ENCODE results near the gene LAGE3. TPM values are rescaled to one million over a fixed set of nuclear protein-coding genes. Genes with fewer than 3 reads are reported as not detected.

LAGE3 gene
- total and polyA plus RNA-seq, 9 donors, result 2.7 to 39.3 (median 22.9) TPM

- no peaks in the 10 kb centered on the region for H3K36me3 ChIP-seq
- no peak for TF ChIP-seq EP300 (IDR thresholded peaks at IDR 0.05)
- TF ChIP-seq POLR2A (IDR thresholded peaks at IDR 0.05), result no peak
- no peak for TF ChIP-seq CTCF (IDR thresholded peaks at IDR 0.05)
- 38 to 56% (median 49%) methylated on average over 27 to 34 of the region's 34 CpGs for WGBS, 3 donors
- intact Hi-C loops (cut with DNase I), result no loop called here
- H3K4me1 ChIP-seq (ENCODE audit: insufficient read depth), result peaks cover 4% of the 10 kb centered on the region
- H3K27ac ChIP-seq, result peak overlapping the region; percentile 64 to 99
- H3K27me3 ChIP-seq, result no peaks in the 10 kb centered on the region
- peak in 3 of 5 donors; percentile 56 to 72 (median 64) for DNase-seq
- H3K9me3 ChIP-seq, result no peaks in the 10 kb centered on the region
- H3K4me3 ChIP-seq, result peak overlapping the region; percentile 53
These were observed 36.2 kb upstream of the LAGE3 start for GRCh38 chrX:154515090-154515965.

- WGBS, 3 donors, result 75 to 89% (median 81%) methylated on average over 2 of the region's 2 CpGs
- intact Hi-C loops (cut with DNase I), result no loop called here
- Histone ChIP-seq H3K27me3 (no peaks in the 10 kb centered on the region), H3K9me3 (no peaks in the 10 kb centered on the region), H3K36me3 (no peaks in the 10 kb centered on the region), H3K4me3 (no peak overlapping the region), H3K27ac (no peak overlapping the region), H3K4me1 (ENCODE audit: insufficient read depth) (peaks cover 4% of the 10 kb centered on the region)
- TF ChIP-seq CTCF (IDR thresholded peaks at IDR 0.05), result no peak
- no peak for TF ChIP-seq EP300 (IDR thresholded peaks at IDR 0.05)
- no peak for TF ChIP-seq POLR2A (IDR thresholded peaks at IDR 0.05)
- no peak for DNase-seq
These were observed 34.6 kb upstream of the LAGE3 start for GRCh38 chrX:154513716-154514115.

GRCh38 chrX:154512879-154513553 lies 33.9 kb upstream of the LAGE3 start:
- Histone ChIP-seq H3K27me3 (no peaks in the 10 kb centered on the region), H3K4me3 (no peak overlapping the region), H3K4me1 (ENCODE audit: insufficient read depth) (peaks cover 4% of the 10 kb centered on the region), H3K27ac (peak overlapping the region in 1 of 2 donors; percentile 12), H3K36me3 (no peaks in the 10 kb centered on the region), H3K9me3 (no peaks in the 10 kb centered on the region)
- DNase-seq, result no peak
- intact Hi-C loops (cut with DNase I), result no loop called here
- WGBS, 3 donors, result 87 to 90% (median 88%) methylated on average over 16 of the region's 16 CpGs
- TF ChIP-seq POLR2A (IDR thresholded peaks at IDR 0.05), result no peak
- no peak for TF ChIP-seq EP300 (IDR thresholded peaks at IDR 0.05)

GRCh38 chrX:154511761-154512160 lies 32.7 kb upstream of the LAGE3 start:
- intact Hi-C loops (cut with DNase I), result no loop called here
- H3K4me3 ChIP-seq, result no peak overlapping the region
- peak in 1 of 5 donors; percentile 63 for DNase-seq
- TF ChIP-seq CTCF (IDR thresholded peaks at IDR 0.05), result no peak
- no peak for TF ChIP-seq POLR2A (IDR thresholded peaks at IDR 0.05)
- TF ChIP-seq EP300 (IDR thresholded peaks at IDR 0.05), result no peak
- no peaks in the 10 kb centered on the region for H3K36me3 ChIP-seq
- H3K27me3 ChIP-seq, result no peaks in the 10 kb centered on the region
- WGBS, 3 donors, result 56 to 58% (median 57%) methylated on average over 12 of the region's 12 CpGs
- H3K9me3 ChIP-seq, result no peaks in the 10 kb centered on the region
- H3K4me1 ChIP-seq (ENCODE audit: insufficient read depth), result no peaks in the 10 kb centered on the region
- H3K27ac ChIP-seq, result peak overlapping the region; percentile 54 to 58

Data from ovary (tissue), 9 donors.